Retina (tissue), 1 donor: ENCODE data around the gene ITPRID1.
"Not testable (repeated sequence)": the region's sequence is repeated elsewhere in the genome, so short reads cannot be mapped to it uniquely, and the experiment has no call there.

Source experiments
- DNase-seq: peaks from one replicate; pipeline ENCODE4 v3.0.0-alpha.2; 2016

ITPRID1 gene

DNA sequence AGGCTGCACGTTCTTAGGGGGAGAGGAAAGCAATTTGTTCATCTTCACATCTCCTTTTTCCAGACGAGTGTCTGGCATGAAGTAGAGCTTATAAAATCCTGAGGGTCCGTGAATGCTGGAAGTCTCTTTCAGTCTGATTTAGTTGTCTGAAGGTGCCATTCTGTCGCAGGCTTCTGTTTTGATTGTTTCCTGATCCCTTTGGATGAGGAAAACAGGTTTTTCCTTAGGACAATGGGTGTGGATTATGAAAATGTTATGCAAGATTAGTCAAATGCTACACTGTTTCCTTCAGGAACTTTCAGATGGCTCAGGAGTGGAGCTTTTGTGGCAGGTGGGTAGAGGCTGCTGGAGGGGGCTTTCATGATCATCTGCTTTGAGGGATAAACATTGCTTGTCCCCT, at the start of gene ITPRID1:
Gene ITPRID1 (plus strand): TSS at position 301 of the 400 bp plus-strand sequence. CDS start 38,935 bp downstream, outside the sequence.
- no peak for DNase-seq

DNA sequence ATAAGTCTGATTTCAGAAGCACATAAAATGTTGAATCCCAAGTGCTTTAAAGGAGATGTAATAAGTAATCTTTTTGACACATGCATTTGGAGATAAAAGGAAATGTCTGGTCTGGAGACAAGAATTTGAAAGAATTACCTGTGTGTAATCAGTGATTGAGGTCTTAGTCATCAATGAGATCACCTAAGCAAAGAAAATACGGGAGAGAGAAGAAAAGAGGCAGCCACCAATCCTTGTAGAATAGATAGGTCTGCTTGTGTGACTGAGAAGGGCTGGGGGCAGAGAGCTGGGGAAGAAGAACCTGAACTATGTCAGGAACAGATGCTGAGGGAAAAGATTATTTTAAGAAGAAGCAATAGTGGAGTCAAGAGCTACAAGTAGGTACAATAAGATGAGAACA, 49.3 kb upstream of the ITPRID1 start:
- DNase-seq, result no peak

DNA sequence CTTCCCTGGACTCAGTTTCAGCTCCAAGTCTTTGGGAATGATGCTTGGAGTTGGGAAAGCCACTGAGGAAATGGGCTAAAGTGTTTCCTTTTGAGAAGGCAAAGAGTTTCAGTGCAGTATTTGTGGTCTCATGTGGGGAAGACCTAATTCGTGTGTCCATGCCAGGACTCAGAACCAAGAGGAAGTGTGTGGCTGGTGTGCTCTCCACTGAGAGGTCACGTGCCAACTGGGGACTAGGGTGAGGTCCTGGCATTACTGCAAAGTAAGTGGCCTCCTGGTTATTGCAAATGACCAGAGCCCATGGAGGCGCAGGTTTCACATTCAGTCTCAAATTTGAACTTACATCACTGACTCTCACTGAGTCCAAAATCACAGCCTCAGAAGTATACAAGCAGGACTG, 48.6 kb upstream of the ITPRID1 start:
- no peak for DNase-seq

DNA sequence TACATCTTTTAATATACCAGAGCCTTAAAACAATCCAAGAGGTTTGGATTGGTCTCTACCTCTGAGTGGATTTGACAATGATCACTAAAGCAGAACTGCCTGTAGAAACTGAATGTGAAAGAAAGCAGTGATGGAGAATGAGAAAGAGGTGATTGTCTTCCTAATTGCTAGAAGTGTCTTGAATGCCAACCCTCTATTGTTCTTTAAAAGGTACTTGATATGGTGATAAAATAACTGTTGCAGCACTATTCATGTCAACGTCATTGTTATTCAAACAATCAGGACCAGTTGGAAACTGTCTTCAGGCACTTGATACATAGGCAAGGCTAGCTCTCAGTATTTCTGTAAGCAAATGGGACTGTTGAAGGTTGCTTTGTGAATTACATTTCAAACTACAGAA, 47.9 kb upstream of the ITPRID1 start:
- DNase-seq, result no peak

DNA sequence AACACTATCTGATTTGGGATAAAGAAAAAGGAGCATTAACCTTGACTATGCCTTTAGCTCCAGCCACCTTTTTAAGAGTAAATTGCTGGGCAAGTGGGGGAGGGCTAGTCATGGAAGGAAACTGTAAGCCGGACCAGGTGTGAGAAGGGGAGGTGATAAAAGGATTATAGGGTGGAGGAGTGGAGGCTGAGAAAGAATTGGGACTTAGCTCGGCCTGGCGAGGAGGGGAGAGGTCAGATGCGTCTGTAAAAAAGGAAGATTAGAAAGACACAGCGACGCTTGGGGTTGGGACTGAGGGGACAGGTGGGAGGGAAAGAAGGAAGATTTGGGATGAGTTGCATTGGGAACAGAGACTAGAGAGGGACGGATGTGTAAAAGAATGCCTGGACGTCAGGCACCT, 43.0 kb upstream of the ITPRID1 start:
- not testable (repeated sequence) for DNase-seq

DNA sequence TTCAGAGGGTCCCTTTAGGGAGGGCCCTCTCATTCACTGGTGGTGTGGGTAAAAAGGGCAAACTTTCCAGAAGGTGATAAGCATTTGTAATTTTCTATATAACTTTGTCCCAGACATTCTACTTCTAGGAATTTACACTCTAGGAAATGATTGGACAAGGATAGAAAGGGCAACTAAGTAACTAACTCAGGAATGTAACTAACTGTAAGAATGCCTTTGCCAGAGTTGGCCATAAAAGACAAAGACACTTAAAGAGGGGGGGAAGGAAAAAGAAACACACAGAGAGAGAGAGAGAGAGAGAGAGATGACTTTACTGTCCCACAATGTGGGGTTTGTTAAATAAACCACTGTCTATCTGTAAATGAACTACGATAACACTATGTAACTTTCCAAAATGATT, 38.5 kb upstream of the ITPRID1 start:
- DNase-seq, result no peak

DNA sequence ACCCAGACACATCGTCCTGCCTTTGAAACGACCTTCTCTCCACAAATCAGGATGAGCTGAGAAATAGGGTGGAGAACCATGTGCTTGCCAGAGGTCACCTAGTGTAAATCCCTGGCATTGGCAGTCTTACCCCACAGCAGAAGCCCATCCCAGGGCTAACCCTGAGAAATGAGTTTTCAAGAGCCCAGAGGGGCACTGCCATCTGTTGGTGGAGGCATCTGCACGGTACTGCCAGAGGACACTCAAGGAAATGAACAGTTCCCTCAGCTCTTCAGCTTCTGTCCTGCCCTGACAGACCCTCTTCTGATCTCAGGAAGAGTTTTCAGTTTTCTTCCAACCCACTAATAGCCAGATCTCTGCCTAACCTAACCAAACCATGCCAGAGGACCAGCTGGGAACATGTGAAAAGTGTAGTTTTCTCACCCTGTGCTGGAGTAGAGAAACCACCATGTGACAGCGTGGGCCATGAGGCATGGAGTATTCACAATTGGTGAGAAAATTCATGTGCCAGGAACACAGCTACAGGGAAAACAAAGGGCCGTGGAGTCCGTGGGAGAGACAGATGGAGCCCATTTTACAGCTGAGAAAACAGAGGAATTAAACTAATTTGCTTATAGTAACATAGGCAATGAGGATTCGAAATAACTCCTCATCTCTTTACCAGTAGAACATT, 37.7 kb upstream of the ITPRID1 start:
- no peak for DNase-seq

DNA sequence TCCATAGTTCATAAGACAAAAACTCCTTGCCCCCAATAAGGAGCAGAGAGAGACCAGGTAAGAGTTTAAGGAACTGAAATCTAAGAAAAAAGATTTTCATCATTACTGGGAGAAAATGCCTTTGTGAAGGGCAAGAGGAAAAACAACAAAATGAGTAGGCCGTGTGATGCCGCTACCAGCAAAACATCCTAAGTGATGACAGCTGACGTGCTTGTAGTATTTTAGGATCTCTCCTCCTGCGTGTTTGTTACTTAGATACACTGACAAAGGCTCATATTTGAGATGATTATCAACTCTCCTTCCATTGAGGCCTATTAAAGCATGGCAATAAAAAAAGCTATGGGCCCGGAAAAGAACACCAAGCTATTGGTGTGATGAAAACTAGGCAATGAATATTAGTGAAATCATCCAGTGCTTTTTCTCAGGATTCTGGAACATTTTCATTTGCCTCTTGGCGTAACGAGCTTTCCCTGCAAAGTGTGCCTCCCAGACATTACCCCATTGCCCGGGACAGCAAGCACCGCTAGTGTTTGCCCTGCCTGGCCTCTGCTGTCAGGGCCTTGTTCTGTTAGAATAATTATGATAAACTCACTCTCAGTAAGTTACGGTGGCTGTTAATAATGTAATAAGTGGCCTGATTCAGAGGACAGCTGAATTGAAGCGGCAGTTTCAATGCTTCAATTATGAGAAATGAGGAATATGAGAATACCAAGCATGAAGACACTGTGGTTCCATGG, 36.8 kb upstream of the ITPRID1 start:
- no peak for DNase-seq

DNA sequence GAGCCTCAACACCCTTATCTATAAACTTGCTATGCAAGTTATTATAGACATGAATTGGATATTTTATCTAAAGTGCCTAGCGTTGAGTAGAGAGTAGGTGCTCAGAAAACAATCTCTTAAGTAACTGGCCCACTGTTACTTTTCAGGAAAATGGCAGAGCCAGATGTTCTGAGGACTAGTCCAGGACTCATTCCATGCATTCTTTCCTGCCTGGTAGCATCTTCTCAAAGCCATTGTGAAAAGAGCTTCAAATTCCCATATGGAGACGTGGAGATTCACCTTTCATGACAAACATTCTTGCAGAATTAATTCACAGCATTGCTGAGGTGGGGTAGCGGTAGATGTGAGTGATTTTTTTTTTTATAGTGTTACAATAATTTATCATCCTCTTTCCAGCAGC, 35.9 kb upstream of the ITPRID1 start:
- DNase-seq, result no peak

DNA sequence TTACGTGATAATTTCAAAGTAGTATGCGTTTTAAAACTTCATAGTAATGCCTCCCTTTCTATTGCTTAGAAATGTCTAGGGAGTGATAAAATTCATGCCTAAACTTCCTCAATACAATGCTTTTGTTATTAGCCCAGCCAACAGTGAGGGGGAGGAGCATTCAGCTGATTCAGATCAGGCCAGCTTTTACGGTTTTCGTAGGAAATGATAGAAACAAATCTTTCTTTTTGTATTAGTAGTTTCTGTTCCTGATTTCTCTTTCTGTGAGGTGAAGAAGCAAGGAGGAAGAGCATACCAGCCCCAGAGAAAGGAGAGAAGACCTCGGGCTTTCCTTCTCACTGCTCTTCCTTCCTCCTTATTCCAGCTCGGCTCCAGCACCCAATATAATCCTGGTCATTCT, 35.2 kb upstream of the ITPRID1 start:
- DNase-seq, result no peak

DNA sequence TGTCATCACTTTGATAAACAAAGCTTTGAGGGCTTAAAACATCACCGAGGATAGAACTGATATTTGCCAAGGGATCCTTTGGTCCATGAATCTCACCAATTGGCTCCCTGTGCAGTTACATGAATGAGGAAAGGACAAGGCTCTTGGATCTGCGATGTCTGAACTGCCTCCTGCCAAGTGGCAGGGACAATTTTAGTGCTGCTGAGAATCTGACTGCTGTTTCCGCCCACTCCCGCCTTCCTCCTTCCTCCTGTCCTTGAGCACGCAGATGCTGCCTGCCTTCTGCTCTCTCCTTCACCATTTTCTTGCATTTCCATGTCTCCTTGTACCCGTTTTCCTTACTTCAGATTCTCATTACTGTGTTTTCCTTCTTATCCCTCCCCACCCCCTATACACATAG, 26.8 kb upstream of the ITPRID1 start:
- DNase-seq, result no peak

DNA sequence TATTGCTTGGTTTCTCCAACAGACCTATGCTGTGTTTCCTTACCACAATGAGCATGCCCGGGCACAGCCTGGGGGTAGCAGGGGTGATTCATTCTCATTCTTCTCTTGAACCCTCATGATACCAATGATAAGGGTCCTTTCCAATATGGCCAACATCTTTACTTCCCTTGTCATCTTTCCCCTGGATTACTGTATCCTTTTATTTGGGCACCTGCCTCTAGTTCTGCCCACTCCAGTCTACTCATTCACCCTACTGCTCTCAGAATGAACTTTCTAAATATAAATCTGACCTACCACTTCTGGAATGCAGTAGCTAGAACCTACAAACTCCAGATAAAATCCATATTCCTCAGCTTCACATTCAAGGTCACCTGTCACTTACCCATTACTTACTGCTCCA, 26.4 kb upstream of the ITPRID1 start:
- DNase-seq, result no peak

DNA sequence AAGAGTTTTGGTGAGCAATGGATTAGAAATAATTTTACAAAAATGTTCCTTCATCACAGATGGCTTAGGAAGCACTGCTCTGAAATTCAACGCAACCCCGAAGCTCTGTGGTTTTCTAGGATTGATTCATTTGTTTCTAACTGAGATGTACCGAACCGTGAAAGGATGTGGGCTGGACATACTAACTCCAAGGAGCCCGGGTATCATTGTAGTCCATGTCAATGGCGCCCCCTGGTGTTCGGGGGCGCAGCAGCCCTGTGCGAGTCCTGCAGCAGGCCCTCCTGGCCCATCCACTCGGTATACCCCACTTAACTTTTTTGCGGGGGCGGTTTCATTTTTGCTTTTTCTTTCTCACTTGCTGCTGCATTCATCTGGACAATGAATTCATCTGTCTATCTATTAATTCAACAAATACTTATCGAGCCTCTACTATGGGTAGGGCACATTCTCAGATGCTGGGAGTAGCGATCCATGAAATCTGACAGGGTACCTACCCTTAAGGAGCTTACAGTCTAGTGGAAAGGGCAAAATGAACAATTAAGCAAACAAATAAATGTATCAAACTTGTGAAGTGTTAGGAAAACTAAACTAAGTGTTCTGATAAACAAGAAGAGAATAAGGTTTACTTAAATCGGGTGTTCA, 25.2 kb upstream of the ITPRID1 start:
- DNase-seq, result peak; percentile 13

DNA sequence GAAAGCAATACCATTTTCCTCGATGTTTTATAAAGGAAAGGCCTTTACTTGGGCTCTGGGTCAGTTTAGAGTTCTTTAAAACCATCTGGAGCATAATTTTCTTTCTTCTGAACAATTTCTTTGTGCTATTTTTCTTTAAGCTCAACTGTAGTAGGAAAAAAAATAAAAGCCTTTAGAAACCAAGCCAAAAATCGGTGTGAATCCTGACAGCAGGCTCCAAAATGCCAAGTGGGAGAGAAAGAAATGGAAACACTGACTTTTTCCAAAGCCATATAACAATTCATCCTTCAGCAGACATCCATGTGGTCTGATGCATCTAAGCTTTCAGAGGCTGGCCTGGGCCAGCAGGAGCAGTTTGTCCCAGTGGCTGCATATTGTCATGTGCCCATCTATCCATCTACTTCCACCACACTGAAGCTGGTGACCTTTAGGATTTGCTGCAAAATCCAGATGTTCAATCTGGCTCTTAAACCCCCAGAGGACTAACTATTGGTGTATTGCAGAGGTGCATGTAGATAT, 23.0 kb upstream of the ITPRID1 start:
- DNase-seq, result no peak

DNA sequence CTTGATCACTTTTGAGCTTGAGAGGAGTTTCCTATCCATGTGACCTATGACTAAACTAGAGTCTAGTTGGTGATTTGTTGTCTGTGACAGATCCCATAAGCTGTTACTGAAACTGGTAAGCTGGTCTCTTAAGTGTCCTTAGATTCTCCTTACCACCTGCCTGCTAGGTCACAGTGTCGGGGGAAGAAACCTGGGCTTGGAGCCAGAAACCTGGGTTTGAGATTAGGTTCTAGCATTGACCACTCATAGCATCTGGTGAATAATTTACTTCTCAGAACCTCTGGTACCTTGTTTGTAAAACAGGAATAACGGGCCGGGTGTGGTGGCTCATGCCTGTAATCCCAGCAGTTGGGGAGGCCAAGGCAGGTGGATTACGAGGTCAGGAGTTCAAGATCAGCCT, 21.8 kb upstream of the ITPRID1 start:
- DNase-seq, result no peak

DNA sequence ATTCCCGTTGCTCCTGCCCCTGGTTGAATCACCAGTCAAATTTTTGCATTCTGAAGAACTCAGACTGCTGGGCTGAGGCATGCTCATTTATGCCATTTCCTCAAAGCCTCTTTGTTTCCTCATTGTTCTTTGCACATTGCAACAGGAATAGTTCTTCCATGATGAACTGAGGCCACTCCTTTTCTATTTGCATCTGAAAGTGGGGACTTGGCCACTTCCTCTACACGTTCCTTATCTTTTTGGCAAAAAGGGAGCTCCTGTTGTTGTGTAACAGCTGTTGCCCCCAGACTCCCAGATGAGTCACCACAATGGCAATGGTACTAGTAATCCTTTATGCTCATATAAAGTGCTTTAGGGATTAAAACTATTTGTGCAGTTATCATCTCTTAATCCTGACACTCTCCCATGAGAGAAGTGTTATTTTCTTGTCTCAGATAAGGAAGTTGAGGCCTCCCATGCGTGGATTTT, 20.1 kb upstream of the ITPRID1 start:
- no peak for DNase-seq

DNA sequence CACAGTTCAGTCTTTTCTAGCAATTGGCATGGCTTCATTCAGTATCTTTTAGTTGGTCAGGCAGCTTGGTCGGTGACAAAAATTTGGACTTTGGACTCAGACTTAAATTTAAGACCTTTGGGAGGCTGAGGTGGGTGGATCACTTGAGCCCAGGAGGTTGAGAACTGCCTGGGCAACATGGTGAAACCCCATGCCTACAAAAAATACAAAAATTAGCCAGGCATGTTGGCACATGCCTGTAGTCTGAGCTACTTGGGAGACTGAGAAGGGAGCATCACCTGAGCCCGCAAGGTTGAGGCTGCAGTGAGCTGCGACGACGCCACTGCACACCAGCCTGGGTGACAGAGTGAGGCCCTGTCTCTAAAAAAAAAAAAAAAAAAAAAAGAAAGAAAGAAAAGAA, 19.5 kb upstream of the ITPRID1 start:
- no peak for DNase-seq

DNA sequence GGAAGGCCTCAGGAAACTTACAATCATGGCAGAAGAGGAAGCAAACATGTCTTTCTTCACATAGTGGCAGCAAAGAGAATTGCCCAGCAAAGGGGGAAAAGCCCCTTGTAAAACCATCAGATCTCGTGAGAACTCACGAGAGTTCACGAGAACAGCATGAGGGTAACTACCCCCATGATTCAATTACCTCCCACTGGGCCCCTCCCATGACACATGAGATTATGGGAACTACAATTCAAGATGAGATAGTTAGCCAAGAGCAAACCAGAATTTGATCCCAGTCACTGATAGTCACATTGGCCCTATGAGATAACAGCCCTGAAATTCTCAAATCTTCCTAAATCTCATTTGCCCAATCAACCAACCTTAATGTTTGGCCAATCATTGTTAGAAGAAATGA, 18.2 kb upstream of the ITPRID1 start:
- DNase-seq, result no peak

DNA sequence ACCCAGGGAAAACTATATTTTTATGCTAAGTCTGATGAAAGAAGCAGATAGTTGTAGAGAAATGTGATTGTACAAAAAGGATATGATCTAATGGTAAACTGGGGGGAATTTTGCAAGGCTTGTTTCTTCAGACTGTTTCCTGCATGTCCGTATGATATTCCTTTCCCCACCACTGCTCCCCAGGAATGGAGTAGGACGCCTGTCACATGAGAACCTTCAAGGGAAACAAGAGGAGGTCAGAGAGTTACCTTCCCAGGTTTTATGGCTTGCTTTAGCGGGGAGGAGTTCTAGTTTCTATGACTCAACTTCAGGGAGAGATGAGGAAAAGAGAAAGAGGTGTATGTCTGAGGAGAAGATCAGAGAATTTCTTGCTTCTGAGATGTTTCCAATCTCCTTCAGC, 16.4 kb upstream of the ITPRID1 start:
- no peak for DNase-seq

DNA sequence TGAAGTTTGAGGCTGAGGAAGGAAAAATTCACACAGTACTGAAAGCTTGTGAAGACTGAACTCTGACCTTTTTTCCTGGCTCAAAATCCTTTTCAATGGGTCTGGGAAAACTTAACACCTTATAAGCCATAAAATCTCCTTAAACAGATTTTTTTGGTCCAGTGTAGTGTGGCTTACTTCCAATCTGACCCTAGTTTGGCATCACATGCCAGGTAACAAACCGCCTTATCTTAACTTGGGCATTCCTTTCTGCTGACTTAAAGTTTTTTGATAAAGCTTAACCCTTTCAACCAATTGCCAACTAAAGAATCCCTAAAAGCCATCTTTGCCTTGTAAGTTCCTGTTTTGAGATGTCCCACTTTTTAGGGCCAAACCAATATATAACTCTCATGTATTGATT, 13.2 kb upstream of the ITPRID1 start:
- no peak for DNase-seq

DNA sequence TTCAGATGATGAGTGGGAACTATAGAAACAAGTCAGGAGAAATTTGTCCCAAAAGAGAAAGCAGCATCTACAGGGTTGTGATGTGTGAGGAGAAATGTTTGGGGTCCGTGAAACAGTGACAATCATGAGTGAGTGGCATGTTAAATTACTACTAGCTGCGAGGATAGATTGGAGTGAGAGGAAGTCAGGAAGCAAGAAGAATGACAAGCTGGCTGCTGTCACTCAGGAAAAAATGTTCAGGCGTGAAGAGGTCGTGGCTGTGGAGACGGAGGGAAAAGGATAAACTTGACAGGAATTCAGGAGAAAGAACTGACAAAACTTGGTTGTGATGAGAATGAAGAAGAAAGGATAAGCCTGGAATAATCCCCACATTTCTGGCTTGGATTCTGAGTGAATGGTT, 5.1 kb upstream of the ITPRID1 start:
- DNase-seq, result no peak

DNA sequence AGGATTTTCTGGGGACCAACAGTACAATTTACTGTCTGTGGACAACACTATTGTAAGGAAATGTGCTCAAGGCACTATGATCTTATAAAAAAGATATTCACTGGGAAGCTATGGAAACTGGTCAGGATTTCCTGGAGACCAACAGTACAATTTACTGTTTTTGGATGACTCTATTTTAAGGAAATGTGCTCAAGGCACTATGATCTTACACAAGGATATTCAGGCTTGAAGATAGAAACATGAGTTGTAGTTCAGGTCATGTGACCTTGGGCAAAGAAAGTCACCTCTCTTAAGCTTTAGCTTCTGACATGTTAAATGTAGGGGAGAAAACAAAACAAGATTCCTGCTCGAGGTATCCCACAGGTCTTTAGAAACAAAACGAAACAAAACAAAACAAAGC, 1.7 kb upstream of the ITPRID1 start:
- no peak for DNase-seq

DNA sequence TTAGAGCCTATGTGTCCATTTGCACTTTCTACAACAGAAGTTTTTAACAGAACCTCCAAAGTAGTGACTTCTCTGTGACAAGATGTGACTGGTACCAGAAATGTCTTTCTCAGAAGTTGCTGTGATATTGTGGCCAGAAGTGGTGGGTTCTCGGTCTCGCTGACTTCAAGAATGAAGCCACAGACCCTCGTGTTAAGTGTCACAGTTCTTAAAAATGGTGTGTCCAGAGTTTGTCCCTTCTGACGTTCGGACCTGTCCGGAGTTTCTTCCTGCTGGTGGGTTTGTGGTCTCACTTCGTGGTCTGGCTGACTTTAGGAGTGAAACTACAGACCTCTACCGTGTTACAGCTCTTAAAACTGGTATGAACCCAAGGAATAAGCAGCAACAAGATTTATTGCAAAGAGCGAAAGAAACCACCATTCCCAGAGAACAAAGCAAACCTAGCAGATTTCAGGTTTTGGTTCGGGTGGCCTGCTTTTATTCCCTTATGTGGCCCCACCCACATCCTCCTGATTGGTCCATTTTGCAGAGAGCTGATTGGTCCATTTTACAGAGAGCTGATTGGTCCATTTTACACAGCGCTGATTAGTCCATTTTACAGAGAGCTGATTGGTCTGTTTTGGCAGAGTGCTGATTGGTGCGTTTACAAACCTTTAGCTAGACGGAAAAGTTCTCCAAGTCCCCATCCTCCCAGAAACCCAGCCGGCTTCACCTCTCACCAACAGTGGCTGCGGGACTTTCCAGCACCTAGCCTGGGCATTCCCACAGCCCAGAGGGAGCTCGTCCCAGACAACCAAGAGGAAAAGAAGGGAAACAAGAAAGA, 3.0 kb downstream of the ITPRID1 start:
- DNase-seq, result no peak
